Endothelial cell of umbilical vein (primary cell): Measurements from ENCODE around the gene S100A11. TPM values are rescaled to one million over a fixed set of nuclear protein-coding genes. Genes with fewer than 3 reads are reported as not detected.

Source experiments
- BruUV-seq: library from RNA; stranded (reverse); fragments of 400-500 nt; replicated peaks from 2 replicates; lab custom pipeline; 2021; lab: Mats Ljungman, UMichigan
- CTCF ChIA-PET: fragments of 300-600, 350-600 bp; sonication (Branson Sonifier 250); formaldehyde crosslinking; loops from one replicate; lab custom pipeline; 2021; ENCODE audit warnings: antibody characterized with exemption, inconsistent platforms; lab: Charles Lee
- POLR2A ChIA-PET: fragments of 300-600, 350-600 bp; sonication (Branson Sonifier 250); formaldehyde crosslinking; loops from one replicate; lab custom pipeline; 2021; ENCODE audit warnings: antibody characterized with exemption, inconsistent platforms; lab: Charles Lee
- DNase-seq: peaks from one replicate; pipeline ENCODE4 v3.0.0-alpha.2; 2011; ENCODE audit warnings: low read depth, low spot score
- FAIRE-seq: peaks from 2 replicates; lab custom pipeline; 2011; peaks lifted over from hg19 to GRCh38; lab: Jason Lieb, UNC
- H2AFZ ChIP-seq: 2 replicates; pipeline ENCODE4 v1.6.0; 2012; ENCODE audit warnings: low read depth, low read length, control low read depth, inconsistent platforms
- H3K27ac ChIP-seq: 2 replicates; pipeline ENCODE4 v1.5.1; 2011; ENCODE audit warnings: low read depth, mild to moderate bottlenecking, control low read depth, low read length, moderate library complexity; ENCODE audit not compliant: insufficient read depth
- H3K27me3 ChIP-seq, 2 experiments: 2 replicates each; pipeline versions ENCODE4 v1.6.0 to v1.6.1; 2011; ENCODE audit warnings: low read length in 2 of 2, mixed read lengths in 1 of 2; ENCODE audit not compliant: control insufficient read depth in 2 of 2, insufficient read depth in 2 of 2
- H3K36me3 ChIP-seq, 2 experiments: 2 replicates in 1 of 2; 3 replicates in 1 of 2; pipeline ENCODE4 v1.5.1; 2011; ENCODE audit warnings: low read length in 2 of 2, mild to moderate bottlenecking in 1 of 2, moderate library complexity in 1 of 2; ENCODE audit not compliant: control insufficient read depth in 2 of 2, insufficient read depth in 2 of 2; ENCODE audit errors: extremely low read depth in 1 of 2
- H3K4me1 ChIP-seq: 3 replicates; pipeline ENCODE4 v1.5.1; 2011; ENCODE audit warnings: mild to moderate bottlenecking, low read length; ENCODE audit not compliant: control insufficient read depth, insufficient read depth; ENCODE audit errors: extremely low read depth
- H3K4me2 ChIP-seq: 2 replicates; pipeline ENCODE4 v1.6.1; 2011; ENCODE audit warnings: low read length, control low read depth, mixed read lengths; ENCODE audit not compliant: insufficient read depth
- H3K4me3 ChIP-seq, 3 experiments: fragments of 200-600 bp in 1 of 3; sonication (generic), shearing (Covaris generic) in 1 of 3; replicated peaks in 1 of 3; 2 replicates each; pipeline ENCODE4 v1.5.1; 2011 to 2016; ENCODE audit warnings: control low read depth in 3 of 3, low read length in 3 of 3, mild to moderate bottlenecking in 2 of 3, inconsistent platforms in 1 of 3, low read depth in 1 of 3, moderate library complexity in 1 of 3; ENCODE audit not compliant: insufficient read depth in 1 of 3
- H3K79me2 ChIP-seq: 2 replicates; pipeline ENCODE4 v1.6.0; 2012; ENCODE audit warnings: low read length, inconsistent platforms; ENCODE audit not compliant: control insufficient read depth, insufficient read depth
- H3K9ac ChIP-seq: replicated peaks from 2 replicates; pipeline ENCODE3; 2011; ENCODE audit warnings: low read length, control low read depth; ENCODE audit not compliant: insufficient read depth; ENCODE audit errors: extremely low read depth
- H3K9me1 ChIP-seq: replicated peaks from 3 replicates; pipeline ENCODE4 v1.6.0; 2011; ENCODE audit warnings: mild to moderate bottlenecking, low read length; ENCODE audit not compliant: control insufficient read depth, insufficient read depth; ENCODE audit errors: extremely low read depth
- H3K9me3 ChIP-seq: replicated peaks from 2 replicates; pipeline ENCODE4 v1.5.1; 2012; ENCODE audit warnings: low read length, inconsistent platforms; ENCODE audit not compliant: control insufficient read depth, insufficient read depth
- H4K20me1 ChIP-seq: replicated peaks from 2 replicates; pipeline ENCODE3; 2011; ENCODE audit warnings: mild to moderate bottlenecking, low read length; ENCODE audit not compliant: control insufficient read depth, insufficient read depth; ENCODE audit errors: extremely low read depth
- EZH2 ChIP-seq: IDR thresholded peaks from 2 replicates; pipeline ENCODE4 v1.6.1; 2012; ENCODE audit warnings: borderline replicate concordance, low read depth, mild to moderate bottlenecking, moderate library complexity, low read length, inconsistent platforms; ENCODE audit not compliant: severe bottlenecking
- FOS ChIP-seq: IDR thresholded peaks from 2 replicates; pipeline ENCODE4 v1.6.1; 2011; ENCODE audit warnings: mild to moderate bottlenecking, low read length, moderate library complexity, borderline replicate concordance; ENCODE audit not compliant: insufficient read depth
- GATA2 ChIP-seq: IDR thresholded peaks from 2 replicates; pipeline ENCODE4 v1.7.0; 2011; ENCODE audit warnings: low read depth, mild to moderate bottlenecking, moderate library complexity, mixed read lengths, low read length; ENCODE audit not compliant: insufficient read length, insufficient read depth
- JUN ChIP-seq: IDR thresholded peaks from 2 replicates; pipeline ENCODE4 v1.6.1; 2011; ENCODE audit warnings: borderline replicate concordance, low read depth; ENCODE audit not compliant: insufficient read length, insufficient read depth
- MYC ChIP-seq: IDR thresholded peaks from one replicate; pipeline ENCODE4 v1.6.1; 2011; ENCODE audit warnings: mild to moderate bottlenecking, low read depth, low read length
- POLR2A ChIP-seq: IDR thresholded peaks from 2 replicates; pipeline ENCODE4 v1.6.1; 2012; ENCODE audit warnings: low read depth, mild to moderate bottlenecking, control low read depth, low read length
- POLR2AphosphoS5 ChIP-seq: IDR thresholded peaks from 2 replicates; pipeline ENCODE4 v1.6.1; 2012; ENCODE audit warnings: low read depth, mild to moderate bottlenecking, control low read depth, low read length, moderate library complexity; ENCODE audit not compliant: insufficient read depth
- dilution Hi-C: fragments of 300-500 bp; cut with MboI; formaldehyde crosslinking; loops from one replicate; pipeline ENCODE4 v1.15.0; 2019; ENCODE audit warnings: low sequenced_read_pairs; ENCODE audit not compliant: extremely low pct_ligation_motif_present
- intact Hi-C: fragments of 100-400 bp; cut with micrococcal nuclease; formaldehyde crosslinking; loops from one replicate; pipeline ENCODE4 v1.10.0; 2022
- polyA plus RNA-seq, 4 experiments: library from polyadenylated mRNA; depleted of rRNA in 3 of 4; stranded (reverse) in 3 of 4; unstranded in 1 of 4; fragments of >200 nt; gene quantifications; 2 replicates each; pipeline versions ENCODE4 v1.2.1 to v1.2.3, GENCODE V29; 2011 to 2012; ENCODE audit warnings: missing spikeins in 1 of 4
- total RNA-seq: library from RNA; stranded (reverse); gene quantifications from 2 replicates; pipeline ENCODE4 v1.2.3, GENCODE V29; 2021
- TF ChIP-seq, protein P1 (sequence below): IDR thresholded peaks from 2 replicates; pipeline ENCODE4 v1.6.1; 2011; ENCODE audit not compliant: insufficient read depth, insufficient read length
- TF ChIP-seq, protein P2 (sequence below), 2 donors: IDR thresholded peaks; 1 replicate in 1 of 2; 2 replicates in 1 of 2; pipeline ENCODE4 v1.5.1; 2011; ENCODE audit warnings: low read length in 2 of 2, mild to moderate bottlenecking in 2 of 2, moderate library complexity in 2 of 2, control low read depth in 1 of 2, inconsistent platforms in 1 of 2, low read depth in 1 of 2; ENCODE audit not compliant: insufficient read depth in 1 of 2; ENCODE audit errors: extremely low read depth in 1 of 2

S100A11 gene
- total and polyA plus RNA-seq, 2 donors (not counting 3 experiments of a cell fraction or from before 2014, with no cell fraction given) = 497 to 505 TPM

DNA sequence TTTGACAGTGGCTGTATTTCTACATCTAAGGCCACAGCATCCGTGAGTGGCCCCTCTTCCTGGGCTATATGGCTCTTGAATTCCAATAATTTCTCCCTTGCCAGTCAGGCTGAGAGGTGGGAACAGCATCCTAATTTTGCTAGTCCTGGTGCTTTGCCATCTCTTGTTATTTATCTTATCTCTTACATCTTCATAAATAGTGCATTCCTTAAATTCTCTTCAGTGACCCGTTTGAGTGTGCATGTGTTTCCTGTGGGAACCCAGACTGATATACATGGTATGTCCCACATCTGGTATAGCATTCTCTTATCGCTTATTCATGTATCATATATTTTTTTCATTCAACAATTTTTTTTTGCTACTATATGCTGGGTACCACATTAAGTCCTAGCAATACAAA is 9.9 kb downstream of the S100A11 start:
- Histone ChIP-seq H4K20me1 (no peaks in the 10 kb centered on the region), H3K27ac (no peak overlapping the region), H3K4me3 (no peak overlapping the region), H3K36me3 (peaks cover 0 to 3% of the 10 kb centered on the region in 2 experiments), H2AFZ (no peak overlapping the region), H3K4me1 (no peaks in the 10 kb centered on the region), H3K9ac (no peak overlapping the region), H3K79me2 (no peaks in the 10 kb centered on the region), H3K4me2 (no peak overlapping the region), H3K9me1 (no peaks in the 10 kb centered on the region), H3K9me3 (no peaks in the 10 kb centered on the region), H3K27me3 (peaks cover 13 to 14% of the 10 kb centered on the region in 2 experiments)
- dilution Hi-C loops = no loop called here
- no peak for DNase-seq
- BruUV-seq = no TSS peak
- intact Hi-C loops = no loop called here
- no peak for TF ChIP-seq MYC
- TF ChIP-seq FOS = no peak
- TF ChIP-seq POLR2AphosphoS5 = no peak
- TF ChIP-seq, protein P1, sequence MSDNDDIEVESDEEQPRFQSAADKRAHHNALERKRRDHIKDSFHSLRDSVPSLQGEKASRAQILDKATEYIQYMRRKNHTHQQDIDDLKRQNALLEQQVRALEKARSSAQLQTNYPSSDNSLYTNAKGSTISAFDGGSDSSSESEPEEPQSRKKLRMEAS = no peak
- TF ChIP-seq GATA2 = no peak
- TF ChIP-seq EZH2 = no peak
- no peak for TF ChIP-seq POLR2A
- no peak for TF ChIP-seq JUN
- TF ChIP-seq, protein P2, sequence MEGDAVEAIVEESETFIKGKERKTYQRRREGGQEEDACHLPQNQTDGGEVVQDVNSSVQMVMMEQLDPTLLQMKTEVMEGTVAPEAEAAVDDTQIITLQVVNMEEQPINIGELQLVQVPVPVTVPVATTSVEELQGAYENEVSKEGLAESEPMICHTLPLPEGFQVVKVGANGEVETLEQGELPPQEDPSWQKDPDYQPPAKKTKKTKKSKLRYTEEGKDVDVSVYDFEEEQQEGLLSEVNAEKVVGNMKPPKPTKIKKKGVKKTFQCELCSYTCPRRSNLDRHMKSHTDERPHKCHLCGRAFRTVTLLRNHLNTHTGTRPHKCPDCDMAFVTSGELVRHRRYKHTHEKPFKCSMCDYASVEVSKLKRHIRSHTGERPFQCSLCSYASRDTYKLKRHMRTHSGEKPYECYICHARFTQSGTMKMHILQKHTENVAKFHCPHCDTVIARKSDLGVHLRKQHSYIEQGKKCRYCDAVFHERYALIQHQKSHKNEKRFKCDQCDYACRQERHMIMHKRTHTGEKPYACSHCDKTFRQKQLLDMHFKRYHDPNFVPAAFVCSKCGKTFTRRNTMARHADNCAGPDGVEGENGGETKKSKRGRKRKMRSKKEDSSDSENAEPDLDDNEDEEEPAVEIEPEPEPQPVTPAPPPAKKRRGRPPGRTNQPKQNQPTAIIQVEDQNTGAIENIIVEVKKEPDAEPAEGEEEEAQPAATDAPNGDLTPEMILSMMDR (IDR thresholded peaks at IDR 0.05; ENCODE audit: extremely low read depth in 1 of 2, insufficient read depth in 1 of 2, low read depth in 1 of 2, low read length in 2 of 2) = no peak
- CTCF ChIA-PET = interaction anchor here (1.1 kb wide), 1 partner anchor 10 kb away, joined by 3 read pairs; the partner anchor contains the start of gene S100A11
- FAIRE-seq = no peak
- POLR2A ChIA-PET = no interaction called here
